Prostate gland (tissue), 2 donors: ENCODE data around the gene AHNAK.

Experiments
- POLR2A ChIP-seq: fragments of 450-650 bp; IDR thresholded peaks from one replicate; pipeline ENCODE4 v1.6.1; 2016; ENCODE audit warnings: antibody characterized with exemption, mild to moderate bottlenecking
- POLR2AphosphoS5 ChIP-seq: sonication (generic); formaldehyde crosslinking; IDR thresholded peaks from one replicate; pipeline ENCODE4 v1.6.1; 2017; ENCODE audit warnings: antibody characterized with exemption
- TF ChIP-seq, protein P1 (sequence below), 4 experiments: fragments of 200-600 bp in 2 of 4; fragments of 450-650 bp in 2 of 4; sonication (generic) in 2 of 4; IDR thresholded peaks; 1 replicate in 3 of 4; 2 replicates in 1 of 4; pipeline ENCODE4 v1.5.1; 2016 to 2019; ENCODE audit warnings: antibody characterized with exemption in 4 of 4, mild to moderate bottlenecking in 2 of 4, moderate library complexity in 2 of 4

DNA sequence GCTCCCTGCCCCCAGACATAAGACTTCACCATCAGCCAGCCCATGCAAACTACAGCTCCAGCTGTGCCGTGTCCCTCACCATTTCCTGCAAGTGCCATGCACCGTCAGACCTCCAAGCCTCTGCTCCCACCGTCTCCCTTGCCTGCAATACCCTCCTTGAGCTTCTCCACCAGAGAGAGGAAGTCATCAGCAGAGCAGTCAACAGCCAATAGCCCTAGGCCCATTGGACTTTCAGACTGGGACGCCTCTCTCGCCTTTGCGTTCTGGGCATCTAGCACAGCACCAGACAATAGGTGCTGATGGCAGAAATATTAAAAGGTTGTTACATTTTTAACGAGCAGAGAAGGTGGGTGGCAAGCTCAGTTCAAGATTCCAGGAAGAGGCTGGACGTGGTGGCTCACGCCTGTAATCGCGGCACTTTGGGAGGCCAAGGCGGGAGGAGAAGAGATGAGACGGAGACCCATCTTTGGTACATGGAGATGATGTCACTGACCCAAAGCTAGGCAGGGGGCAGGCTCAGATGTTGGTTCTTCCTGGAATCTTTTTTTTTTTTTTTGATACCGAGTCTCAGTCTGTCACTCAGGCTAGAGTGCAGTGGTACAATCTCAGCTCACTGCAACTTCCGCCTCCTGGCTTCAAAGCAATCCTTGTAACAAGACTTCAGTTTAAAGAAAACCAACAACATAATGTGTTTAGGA lies 95.9 kb downstream of the AHNAK start:
- TF ChIP-seq, protein P1, sequence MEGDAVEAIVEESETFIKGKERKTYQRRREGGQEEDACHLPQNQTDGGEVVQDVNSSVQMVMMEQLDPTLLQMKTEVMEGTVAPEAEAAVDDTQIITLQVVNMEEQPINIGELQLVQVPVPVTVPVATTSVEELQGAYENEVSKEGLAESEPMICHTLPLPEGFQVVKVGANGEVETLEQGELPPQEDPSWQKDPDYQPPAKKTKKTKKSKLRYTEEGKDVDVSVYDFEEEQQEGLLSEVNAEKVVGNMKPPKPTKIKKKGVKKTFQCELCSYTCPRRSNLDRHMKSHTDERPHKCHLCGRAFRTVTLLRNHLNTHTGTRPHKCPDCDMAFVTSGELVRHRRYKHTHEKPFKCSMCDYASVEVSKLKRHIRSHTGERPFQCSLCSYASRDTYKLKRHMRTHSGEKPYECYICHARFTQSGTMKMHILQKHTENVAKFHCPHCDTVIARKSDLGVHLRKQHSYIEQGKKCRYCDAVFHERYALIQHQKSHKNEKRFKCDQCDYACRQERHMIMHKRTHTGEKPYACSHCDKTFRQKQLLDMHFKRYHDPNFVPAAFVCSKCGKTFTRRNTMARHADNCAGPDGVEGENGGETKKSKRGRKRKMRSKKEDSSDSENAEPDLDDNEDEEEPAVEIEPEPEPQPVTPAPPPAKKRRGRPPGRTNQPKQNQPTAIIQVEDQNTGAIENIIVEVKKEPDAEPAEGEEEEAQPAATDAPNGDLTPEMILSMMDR (IDR thresholded peaks at IDR 0.05), result no peak
- TF ChIP-seq POLR2A (no peak), POLR2AphosphoS5 (no peak)
